GM19238 (cell line): ENCODE results near the gene MAP2K2.

ENCODE experiments used
- DNase-seq: peaks from one replicate; pipeline ENCODE4 v3.0.0; 2011; ENCODE audit warnings: low spot score; ENCODE audit not compliant: insufficient read length

Gene MAP2K2

GRCh38 chr19:4100647-4101495, 23.1 kb downstream of the MAP2K2 start:
- no peak for DNase-seq

DNA sequence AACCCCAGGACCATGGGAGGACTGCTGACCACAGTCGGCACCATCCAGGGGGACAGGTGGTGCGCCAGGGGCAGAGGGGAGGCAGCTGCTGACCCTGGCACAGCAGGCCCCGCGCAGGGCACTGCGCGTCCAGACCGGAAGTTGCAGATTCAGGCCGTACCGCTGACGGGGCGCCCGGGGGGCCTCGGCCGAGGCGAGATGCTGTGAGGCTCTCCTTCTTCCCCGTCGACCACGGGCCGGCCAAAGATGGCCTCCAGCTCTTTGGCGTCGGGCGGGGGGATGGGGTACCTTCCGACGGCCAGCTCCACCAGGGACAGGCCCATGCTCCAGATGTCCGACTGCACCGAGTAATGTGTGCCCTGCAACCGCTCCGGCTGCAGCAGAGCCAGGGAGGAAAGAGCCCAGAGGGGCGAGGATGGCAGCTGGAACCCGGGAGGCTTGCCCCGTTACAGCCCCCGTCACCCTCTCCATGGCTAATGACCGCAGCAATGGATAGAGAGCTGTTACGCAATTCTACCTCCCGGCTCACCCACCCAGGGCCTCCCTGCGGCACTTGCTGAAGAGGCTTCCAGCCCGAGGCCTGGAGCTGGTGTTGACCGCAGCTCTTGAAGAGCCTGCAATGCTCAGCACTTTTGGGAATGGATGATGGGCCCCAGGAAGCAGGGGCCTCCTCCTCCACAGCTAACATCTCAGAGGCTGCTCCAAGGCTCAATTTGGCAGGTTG, 24.7 kb downstream of the MAP2K2 start:
- DNase-seq, result no peak

DNA sequence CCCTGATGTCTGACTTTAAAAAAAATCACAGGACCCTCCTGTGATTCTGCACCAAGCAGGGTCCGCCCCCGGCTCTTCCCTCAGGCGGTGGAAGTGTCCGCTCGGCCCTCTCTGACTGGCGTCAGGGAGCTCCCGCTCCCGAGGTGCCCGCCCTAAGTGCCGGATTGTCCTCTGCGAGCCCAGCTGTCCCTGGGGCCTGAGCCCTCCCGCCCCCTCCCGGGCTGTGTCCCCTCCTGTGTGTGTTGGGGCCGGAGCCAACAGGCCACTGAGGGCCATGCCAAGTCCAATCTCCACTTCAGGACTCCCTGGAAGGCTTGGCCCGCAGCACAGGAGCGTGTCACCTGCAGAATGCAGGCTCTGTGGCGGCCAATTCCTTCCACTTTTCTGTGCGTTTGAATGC, 25.4 kb downstream of the MAP2K2 start:
- no peak for DNase-seq

DNA sequence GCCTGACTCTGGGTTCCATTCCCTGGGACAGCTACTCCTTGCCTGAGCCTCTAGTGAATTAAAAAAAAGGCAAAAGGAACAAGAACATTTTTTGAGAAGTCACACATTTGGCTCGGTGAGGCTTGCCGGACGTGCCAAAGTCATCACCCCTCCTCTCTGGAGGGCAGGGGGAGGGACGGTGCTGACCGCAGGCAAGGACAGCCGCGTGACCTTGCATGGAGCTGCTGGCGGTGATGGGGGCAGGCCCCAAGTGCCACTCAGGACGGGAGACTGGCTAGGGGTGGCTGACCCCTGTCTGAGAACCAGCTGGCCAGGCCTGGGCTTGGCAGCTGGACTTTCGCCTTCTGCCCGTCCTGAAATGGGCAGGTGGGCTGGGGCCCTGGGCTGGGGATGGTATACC, 26.4 kb downstream of the MAP2K2 start:
- no peak for DNase-seq

GRCh38 chr19:4096049-4096892, 27.7 kb downstream of the MAP2K2 start:
- DNase-seq, result no peak

- DNase-seq, result no peak
Observed at GRCh38 chr19:4095488-4095844, 28.5 kb downstream of the MAP2K2 start.

DNA sequence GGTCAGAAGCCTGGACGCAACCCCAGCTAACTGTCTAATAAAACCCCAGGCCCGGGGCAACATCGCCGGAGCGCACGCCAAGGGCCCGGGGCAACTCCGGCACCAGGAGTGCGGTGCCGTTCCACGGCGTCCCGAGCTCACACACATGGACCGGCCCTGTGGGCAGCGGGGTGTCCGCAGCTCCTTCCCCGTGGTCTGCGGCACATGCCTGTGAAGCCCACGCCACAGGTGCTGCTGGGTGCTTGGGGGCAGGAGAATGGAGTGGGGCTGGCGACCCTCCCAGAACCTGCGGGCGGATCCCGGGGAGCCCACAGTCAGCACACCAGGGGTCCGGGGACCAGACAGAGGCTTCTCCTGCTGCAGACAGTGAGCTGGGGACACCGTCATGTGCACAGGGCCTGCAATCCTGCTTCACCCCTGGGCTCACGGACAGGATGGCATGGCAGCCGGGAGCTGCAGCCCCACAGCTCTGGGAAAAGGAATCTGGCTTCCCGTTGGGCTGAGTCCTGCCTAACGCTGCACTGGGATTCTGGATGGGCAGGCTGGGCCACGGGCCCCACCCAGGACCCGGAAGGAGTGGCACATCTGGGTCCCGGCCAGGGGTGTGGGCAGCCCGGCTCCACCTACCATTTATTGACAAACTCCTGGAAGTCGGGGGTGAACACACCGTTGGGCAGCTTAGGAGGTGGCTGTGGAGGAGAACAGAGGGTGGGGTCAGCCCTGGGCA, 29.0 kb downstream of the MAP2K2 start:
- no peak for DNase-seq

DNA sequence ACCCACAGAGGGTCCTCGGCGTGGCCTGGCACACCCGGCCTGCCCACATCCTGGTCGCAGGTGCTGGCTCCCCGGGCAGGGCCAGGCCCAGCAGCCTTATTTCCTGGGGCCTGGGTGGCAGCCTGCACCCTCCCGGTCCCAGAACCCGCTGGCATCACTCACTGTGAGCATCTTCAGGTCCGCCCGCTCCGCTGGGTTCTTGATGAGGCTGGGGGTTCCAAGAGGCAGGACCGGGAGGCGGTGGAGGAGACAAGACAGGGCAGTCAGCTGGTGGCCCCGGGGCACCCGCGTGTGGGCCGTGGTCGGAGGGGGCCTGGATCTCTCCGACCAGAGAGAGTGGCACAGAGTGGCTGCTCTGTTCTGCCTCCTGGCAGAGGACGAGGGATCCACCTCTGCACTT, 29.6 kb downstream of the MAP2K2 start:
- DNase-seq, result no peak

- no peak for DNase-seq
Observed at GRCh38 chr19:4093643-4094175, 30.2 kb downstream of the MAP2K2 start.

DNA sequence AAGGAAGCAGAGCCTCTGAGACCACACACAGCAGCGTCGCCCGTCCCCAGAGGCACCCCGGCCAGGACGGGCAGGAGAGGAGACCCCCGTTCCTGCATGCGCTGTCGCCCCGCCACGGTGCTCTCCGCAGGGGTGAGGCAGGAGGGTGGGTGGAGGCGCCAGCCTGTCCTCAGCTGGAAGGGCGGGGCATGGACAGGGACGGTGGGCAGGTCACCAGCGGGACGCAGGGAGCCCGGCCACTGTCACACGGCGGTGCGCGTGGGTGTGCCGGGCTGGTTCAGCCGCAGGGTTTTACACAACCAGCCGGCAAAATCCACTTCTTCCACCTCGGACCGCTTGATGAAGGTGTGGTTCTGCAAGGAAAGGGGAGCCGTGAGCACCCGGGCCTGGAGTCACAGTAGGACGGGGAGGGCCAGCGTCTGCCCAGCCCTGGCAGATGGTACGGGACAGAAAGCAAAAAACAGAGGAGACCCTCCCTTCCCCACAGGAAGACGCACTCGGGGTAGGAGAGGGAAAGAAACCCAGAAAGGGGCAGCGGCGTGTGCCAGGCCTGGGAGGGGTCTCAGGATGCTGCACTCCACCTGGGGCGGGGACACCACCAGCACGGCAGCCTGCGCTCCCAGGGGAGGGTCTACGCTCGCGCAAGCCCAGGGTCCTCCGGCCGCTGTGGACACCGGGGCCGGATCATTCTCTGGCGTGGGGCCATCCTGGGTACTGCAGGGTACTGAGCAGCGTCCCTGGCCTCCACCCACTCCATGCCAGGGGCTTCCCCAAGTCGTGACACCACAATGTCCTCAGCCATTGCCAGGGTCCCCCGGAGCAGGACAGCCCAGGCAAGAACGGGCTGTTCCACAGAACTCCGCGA, 33.3 kb downstream of the MAP2K2 start:
- no peak for DNase-seq

DNA sequence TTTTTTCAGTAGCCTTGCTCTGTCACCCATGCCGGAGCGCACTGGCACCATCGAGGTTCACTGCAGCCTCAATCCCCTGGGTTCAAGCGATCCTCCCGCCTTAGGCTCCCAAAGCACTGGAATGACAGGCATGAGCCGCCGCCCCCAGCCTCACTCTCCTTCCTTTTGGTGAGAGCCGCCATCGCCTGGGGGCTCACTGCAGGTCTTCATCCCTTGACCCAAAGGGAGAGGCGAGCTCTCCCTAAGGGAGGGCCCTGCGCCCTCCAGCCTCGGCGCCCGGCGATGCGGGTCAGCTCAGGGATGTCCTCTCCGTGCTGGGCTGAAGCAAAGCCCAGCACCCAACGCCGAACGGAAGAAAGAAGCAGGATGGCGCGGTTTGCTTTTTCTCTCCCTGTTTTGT, 34.0 kb downstream of the MAP2K2 start:
- DNase-seq, result no peak

DNA sequence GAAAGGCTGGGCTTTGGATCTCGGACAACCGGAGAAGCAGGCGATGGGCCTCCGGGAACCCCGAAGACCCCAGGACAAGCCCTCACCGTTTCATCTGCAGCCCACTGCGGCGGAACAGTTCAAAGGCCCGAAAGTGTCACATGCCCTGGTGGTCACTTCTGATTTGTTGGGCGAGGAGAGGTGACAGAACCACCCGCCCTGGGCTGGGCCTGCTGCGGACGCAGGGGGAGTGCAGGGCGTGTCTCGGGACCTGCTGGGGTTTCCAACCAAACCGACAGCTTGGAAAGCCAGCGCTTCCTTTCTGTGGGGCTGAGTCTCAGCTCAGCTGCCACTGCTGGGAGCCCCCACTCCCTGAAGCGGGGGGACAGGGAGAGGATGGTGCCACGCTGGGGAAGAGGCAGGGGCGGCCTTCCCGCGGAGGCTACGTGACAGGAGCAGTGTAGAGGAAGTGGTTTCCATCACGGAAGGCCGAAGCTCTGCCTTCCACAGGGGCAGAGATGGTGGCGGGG, 34.5 kb downstream of the MAP2K2 start:
- DNase-seq, result peak; percentile 60

DNA sequence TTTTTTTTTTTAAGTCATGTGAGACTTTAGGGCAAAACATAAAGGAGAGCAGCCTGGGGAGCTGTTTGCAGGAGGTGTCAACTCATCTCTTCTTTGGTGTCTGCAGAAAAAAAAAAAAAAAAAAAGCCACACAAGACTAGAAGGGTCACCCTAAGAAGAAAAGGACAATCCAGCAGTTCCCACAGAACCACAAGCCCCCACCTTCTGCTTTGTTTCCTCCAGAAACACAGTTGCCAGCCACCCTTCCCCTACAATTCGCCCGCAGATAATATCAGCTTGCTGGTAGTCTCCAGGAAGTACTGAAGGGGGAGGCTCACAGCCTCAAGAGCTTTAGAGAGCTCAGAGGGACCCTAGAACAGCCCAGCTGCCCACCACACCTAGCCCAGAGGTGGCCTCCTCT, 34.9 kb downstream of the MAP2K2 start:
- no peak for DNase-seq

DNA sequence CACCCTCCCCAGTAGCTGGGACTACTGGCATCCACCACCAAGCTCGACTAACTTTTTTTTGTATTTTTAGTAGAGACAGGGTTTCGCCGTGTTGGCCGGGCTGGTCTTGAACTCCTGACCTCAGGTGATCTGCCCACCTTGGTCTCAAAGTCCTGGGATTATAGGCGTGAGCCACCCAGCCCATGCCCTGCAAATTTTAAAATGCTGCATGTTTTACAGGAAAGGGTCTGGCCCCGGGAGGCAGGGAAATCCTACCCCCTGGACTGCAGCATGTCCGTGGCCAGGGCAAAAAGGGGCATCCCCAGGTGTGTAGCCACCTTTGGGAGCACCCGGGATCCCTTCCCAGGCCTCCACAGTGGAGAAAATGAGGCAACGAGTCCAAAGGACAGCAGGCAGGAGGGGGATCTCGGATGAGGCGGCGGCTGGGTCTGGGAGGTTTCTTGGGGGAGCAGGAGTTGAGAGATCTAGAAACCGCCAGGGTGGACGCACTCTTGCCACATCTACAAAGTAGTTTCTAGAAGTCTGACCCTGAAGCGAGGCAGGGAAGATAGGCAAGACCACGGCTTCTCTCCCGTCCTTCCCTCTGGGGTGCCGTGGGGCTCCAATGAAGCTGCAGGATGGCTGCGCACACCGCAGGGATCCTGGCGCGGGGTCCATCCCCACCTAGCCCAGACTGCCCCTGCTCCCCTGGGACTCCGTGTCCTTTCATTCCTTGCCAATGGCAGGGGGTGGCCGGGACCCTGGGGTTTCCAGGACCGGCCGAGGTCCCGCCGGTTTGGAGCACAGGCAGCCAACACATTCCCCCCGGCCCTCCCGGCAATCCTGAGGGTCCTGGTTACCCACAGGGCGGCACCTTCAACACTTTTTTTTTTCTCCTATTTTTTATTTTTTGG, 35.9 kb downstream of the MAP2K2 start:
- DNase-seq, result no peak

- no peak for DNase-seq
Observed at GRCh38 chr19:4086411-4086867, 37.5 kb downstream of the MAP2K2 start.

- DNase-seq, result no peak
Observed at GRCh38 chr19:4084547-4084877, 39.4 kb downstream of the MAP2K2 start.

- peak; percentile 56 for DNase-seq
Observed at GRCh38 chr19:4083677-4084546, 40.0 kb downstream of the MAP2K2 start.

- no peak for DNase-seq
Observed at GRCh38 chr19:4082172-4082571, 41.8 kb downstream of the MAP2K2 start.
